AG04450 (cell line): ENCODE data around the gene CSTB. TPM values are rescaled to one million over a fixed set of nuclear protein-coding genes. Genes with fewer than 3 reads are reported as not detected.

Source experiments
- CTCF ChIA-PET: fragments of 300-600, 350-600 bp; formaldehyde crosslinking; extraction: SDS; loops from one replicate; lab custom pipeline; 2022; ENCODE audit warnings: antibody characterized with exemption, inconsistent platforms; lab: Charles Lee
- POLR2A ChIA-PET: fragments of 350-600 bp; formaldehyde crosslinking; extraction: SDS; loops from one replicate; lab custom pipeline; 2021; ENCODE audit warnings: antibody characterized with exemption, inconsistent platforms; lab: Yijun Ruan, JAX
- DNase-seq: peaks from one replicate; pipeline ENCODE4 v3.0.0-alpha.2; 2011; ENCODE audit warnings: low read depth, low spot score
- H3K27ac ChIP-seq: one replicate; pipeline ENCODE4 v1.5.1; 2012; ENCODE audit warnings: low read depth, low read length, control low read depth
- H3K27me3 ChIP-seq: one replicate; pipeline ENCODE4 v1.6.0; 2012; ENCODE audit warnings: low read length; ENCODE audit not compliant: control insufficient read depth, insufficient read depth
- H3K4me3 ChIP-seq: 2 replicates; pipeline ENCODE4 v1.5.1; 2011; ENCODE audit warnings: mild to moderate bottlenecking, low read depth, low read length, control low read depth
- H3K9me3 ChIP-seq: 2 replicates; pipeline ENCODE4 v1.5.1; 2012; ENCODE audit warnings: low read length; ENCODE audit not compliant: control insufficient read depth, insufficient read depth
- polyA plus RNA-seq: library from polyadenylated mRNA; depleted of rRNA; stranded (reverse); fragments of >200 nt; gene quantifications from 2 replicates; pipeline ENCODE4 v1.2.3, GENCODE V29; 2011
- TF ChIP-seq, protein P1 (sequence below): IDR thresholded peaks from 2 replicates; pipeline ENCODE4 v1.5.1; 2011; ENCODE audit warnings: low read depth, low read length, control low read depth, inconsistent platforms

Gene CSTB
- polyA plus RNA-seq, 1 experiment: 54.3 TPM

DNA sequence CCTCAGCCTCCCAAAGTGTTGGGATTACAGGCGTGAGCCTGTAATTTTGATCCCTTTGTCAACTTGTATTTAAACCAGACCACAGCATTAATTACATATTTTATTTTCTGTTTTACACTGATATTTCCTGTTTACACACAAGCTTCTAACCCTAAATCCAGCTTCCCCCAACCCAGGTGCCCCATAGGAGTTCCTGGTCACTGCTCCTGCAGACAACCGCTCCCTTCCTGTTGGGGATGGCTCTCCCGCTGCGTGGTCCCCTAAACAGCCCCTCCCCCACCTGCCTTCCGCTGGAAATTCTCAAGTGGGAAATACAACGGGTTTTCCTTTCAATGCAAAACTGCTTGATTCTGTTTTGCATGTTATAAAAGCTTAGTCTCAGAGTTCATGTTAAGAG lies 3.7 kb downstream of the CSTB start:
- POLR2A ChIA-PET: no interaction called here
- CTCF ChIA-PET: interaction anchor here (1.6 kb wide), 1 partner anchor 16 kb away, joined by 5 read pairs; no protein-coding TSS in a partner anchor
- TF ChIP-seq, protein P1, sequence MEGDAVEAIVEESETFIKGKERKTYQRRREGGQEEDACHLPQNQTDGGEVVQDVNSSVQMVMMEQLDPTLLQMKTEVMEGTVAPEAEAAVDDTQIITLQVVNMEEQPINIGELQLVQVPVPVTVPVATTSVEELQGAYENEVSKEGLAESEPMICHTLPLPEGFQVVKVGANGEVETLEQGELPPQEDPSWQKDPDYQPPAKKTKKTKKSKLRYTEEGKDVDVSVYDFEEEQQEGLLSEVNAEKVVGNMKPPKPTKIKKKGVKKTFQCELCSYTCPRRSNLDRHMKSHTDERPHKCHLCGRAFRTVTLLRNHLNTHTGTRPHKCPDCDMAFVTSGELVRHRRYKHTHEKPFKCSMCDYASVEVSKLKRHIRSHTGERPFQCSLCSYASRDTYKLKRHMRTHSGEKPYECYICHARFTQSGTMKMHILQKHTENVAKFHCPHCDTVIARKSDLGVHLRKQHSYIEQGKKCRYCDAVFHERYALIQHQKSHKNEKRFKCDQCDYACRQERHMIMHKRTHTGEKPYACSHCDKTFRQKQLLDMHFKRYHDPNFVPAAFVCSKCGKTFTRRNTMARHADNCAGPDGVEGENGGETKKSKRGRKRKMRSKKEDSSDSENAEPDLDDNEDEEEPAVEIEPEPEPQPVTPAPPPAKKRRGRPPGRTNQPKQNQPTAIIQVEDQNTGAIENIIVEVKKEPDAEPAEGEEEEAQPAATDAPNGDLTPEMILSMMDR: no peak

DNA sequence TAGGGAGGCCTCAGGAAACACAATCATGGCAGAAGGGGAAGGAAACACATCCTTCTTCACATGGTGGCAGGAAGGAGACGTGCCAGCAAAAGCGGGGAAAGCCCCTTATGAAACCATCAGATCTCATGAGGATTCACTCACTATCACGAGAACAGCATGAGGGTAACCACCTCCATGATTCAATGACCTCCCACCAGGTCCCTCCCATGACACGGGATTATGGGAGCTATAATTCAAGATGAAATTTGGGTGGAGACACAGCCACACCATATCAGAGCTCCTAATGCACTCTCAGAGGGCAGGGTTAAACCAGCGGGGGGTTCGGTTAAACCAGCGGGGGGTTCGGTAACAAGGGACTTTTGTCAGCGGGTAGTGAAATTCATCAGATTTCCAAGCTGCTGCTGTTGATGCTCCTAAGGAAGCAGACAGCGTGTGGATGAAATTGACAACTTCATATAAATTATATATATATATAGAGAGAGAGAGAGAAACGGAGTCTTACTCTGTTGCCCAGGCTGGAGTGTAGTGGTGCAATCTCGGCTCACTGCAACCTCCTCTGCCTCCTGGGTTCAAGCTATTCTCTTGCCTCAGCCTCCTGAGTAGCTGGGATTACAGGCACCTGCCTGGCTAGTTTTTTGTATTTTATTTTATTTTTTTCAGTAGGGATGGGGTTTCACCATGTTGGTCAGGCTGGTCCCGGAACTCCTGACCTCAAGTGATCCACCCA lies 4.2 kb downstream of the CSTB start:
- DNase-seq: no peak
- no peak overlapping the region for H3K27ac ChIP-seq
- ChIA-PET POLR2A (interaction anchor here (0.6 kb wide), 1 partner anchor 21 kb away, joined by 3 read pairs; no protein-coding TSS in a partner anchor), CTCF (interaction anchor here (1.6 kb wide), 1 partner anchor 17 kb away, joined by 5 read pairs; no protein-coding TSS in a partner anchor)
- no peaks in the 10 kb centered on the region for H3K27me3 ChIP-seq
- H3K4me3 ChIP-seq: no peak overlapping the region
- peaks cover 4% of the 10 kb centered on the region; the same call in 1 of the 2 replicates for H3K9me3 ChIP-seq
- TF ChIP-seq, protein P1: no peak

More for the DNA sequence above, 3.7 kb downstream of the CSTB start:
- H3K4me3 ChIP-seq: no peak overlapping the region
- H3K9me3 ChIP-seq: peaks cover 4% of the 10 kb centered on the region; the same call in 1 of the 2 replicates
- H3K27me3 ChIP-seq: no peaks in the 10 kb centered on the region
- no peak for DNase-seq
- no peak overlapping the region for H3K27ac ChIP-seq

DNA sequence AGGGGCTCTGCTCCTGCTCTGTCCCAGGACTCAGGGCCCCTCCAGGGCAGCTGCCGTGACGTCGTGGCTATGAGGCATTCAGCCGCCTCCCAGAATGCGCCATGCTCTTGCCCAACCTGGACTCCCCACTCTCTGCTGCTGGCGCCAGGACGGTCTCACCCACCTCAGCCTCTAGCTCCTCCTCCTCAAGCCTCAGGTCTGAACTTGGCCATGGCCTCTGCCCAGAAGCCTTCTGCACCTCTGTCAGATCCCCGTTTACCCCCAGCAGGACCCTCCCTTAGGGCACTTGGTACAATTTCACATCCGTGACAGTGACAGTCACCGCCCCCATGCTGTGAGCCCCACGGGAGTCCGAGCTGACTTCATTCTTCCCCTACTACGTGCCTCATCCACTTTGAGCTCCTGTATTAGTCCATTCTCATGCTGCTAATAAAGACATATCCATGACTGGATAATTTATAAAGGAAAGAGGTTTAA lies 4.9 kb downstream of the CSTB start:
- CTCF ChIA-PET: interaction anchor here (1.6 kb wide), 1 partner anchor 18 kb away, joined by 5 read pairs; no protein-coding TSS in a partner anchor

DNA sequence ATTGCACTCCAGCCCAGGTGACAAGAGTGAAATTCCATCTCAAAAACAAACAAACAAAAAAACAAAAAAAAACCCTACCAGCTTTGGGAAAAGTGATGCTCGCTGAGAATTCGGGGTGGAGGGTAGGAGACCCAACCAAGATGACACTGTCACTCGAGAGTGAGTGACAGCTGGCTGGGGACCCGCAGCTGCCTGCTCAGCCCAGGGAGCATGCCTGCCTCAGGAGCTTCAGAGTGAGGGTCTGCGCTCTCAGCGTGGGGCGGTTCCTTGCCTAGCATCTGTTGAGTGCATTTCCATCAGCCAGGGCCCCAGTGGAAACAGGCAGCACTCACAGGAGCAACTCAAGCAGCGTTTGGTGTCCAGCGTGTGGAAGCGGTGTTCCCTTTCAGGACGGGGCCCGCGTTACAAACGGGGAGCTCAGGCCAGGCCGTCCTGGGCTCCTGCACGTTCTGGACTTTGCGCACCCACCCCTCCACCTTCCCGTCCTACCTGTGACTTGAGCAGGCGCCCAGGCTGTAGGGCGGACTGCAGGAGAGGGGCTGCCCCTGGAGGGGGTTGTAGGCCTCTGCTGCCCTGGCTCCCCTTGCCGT lies 5.9 kb downstream of the CSTB start:
- TF ChIP-seq, protein P1: no peak
- no peak for DNase-seq
- CTCF ChIA-PET: no interaction called here
- POLR2A ChIA-PET: interaction anchor here (0.6 kb wide), 1 partner anchor 142 kb away, joined by 3 read pairs; no protein-coding TSS in a partner anchor
- peaks cover 4% of the 10 kb centered on the region; the same call in 1 of the 2 replicates for H3K9me3 ChIP-seq
- H3K27me3 ChIP-seq: no peaks in the 10 kb centered on the region
- no peak overlapping the region for H3K4me3 ChIP-seq
- no peak overlapping the region for H3K27ac ChIP-seq

More for the DNA sequence above, 4.9 kb downstream of the CSTB start:
- no peak overlapping the region for H3K4me3 ChIP-seq
- no peaks in the 10 kb centered on the region for H3K27me3 ChIP-seq
- no peak overlapping the region for H3K27ac ChIP-seq
- TF ChIP-seq, protein P1: no peak
- H3K9me3 ChIP-seq: peaks cover 4% of the 10 kb centered on the region; the same call in 1 of the 2 replicates
- POLR2A ChIA-PET: interaction anchor here (0.6 kb wide), 1 partner anchor 21 kb away, joined by 3 read pairs; no protein-coding TSS in a partner anchor
- DNase-seq: no peak
